Measurements from ENCODE around the gene USP54. TPM values are rescaled to one million over a fixed set of nuclear protein-coding genes. Genes with fewer than 3 reads are reported as not detected.

The USP54 gene
- total and polyA plus RNA-seq, 2 of the 13 experiments (the other 11 are each of a cell fraction or from before 2014, with no cell fraction given): 18.1 to 25.0 TPM

DNA sequence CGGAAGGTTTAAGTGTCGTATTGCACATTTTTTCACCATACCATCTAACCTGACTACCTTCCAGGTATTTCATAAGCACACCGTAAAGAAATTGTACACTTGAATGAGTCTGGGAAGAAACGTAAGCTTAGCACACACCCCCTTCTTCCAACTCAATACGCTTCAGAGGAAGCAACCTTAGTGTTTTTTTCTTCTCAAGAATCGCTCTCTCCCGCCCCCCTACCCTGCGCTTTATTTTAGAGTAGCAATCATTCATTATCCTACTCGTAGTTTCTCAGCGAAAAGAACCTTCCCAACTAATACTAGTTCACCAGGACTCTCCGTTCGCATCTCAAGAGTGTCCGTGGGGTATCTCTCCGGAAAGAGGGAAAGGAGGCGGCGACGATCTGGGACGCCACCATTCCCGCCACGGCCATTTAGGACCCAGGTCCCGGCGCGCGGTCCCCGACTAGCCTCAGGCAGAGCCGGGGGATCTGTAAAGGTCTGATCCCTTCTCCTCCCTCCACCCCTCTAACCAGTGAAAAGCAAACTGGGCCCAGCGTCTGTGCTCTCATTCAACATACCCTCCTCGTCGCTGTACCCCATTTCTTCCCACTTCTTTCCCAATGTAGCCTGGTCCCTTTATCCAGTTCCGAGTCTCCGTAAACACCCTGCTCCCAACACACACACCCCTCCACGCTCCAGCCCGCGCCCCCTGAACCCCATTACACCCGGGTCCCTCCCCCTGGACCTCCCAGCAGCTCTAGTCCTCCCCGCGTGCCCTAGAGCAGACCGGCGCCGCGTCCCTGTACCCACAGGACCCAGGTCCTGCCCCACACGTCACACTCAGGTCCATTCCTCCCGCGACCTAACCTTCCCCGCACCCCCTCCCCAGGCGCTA is 34.1 kb upstream of the USP54 start (continued):
- no peak for TF ChIP-seq ZNF101 (CRISPR knock-in tag; IDR thresholded peaks at IDR 0.05; ENCODE audit: borderline replicate concordance, low read depth)
- TF ChIP-seq YY1 (IDR thresholded peaks at IDR 0.05; ENCODE audit: insufficient read depth, insufficient replicate concordance, low read depth, low read length): peak; percentile 23
- TF ChIP-seq ZBTB7A (CRISPR knock-in tag; IDR thresholded peaks at IDR 0.05): no peak
- no peak for TF ChIP-seq ZNF788 (CRISPR knock-in tag; IDR thresholded peaks at IDR 0.05; ENCODE audit: borderline replicate concordance)
- TF ChIP-seq, protein P1, sequence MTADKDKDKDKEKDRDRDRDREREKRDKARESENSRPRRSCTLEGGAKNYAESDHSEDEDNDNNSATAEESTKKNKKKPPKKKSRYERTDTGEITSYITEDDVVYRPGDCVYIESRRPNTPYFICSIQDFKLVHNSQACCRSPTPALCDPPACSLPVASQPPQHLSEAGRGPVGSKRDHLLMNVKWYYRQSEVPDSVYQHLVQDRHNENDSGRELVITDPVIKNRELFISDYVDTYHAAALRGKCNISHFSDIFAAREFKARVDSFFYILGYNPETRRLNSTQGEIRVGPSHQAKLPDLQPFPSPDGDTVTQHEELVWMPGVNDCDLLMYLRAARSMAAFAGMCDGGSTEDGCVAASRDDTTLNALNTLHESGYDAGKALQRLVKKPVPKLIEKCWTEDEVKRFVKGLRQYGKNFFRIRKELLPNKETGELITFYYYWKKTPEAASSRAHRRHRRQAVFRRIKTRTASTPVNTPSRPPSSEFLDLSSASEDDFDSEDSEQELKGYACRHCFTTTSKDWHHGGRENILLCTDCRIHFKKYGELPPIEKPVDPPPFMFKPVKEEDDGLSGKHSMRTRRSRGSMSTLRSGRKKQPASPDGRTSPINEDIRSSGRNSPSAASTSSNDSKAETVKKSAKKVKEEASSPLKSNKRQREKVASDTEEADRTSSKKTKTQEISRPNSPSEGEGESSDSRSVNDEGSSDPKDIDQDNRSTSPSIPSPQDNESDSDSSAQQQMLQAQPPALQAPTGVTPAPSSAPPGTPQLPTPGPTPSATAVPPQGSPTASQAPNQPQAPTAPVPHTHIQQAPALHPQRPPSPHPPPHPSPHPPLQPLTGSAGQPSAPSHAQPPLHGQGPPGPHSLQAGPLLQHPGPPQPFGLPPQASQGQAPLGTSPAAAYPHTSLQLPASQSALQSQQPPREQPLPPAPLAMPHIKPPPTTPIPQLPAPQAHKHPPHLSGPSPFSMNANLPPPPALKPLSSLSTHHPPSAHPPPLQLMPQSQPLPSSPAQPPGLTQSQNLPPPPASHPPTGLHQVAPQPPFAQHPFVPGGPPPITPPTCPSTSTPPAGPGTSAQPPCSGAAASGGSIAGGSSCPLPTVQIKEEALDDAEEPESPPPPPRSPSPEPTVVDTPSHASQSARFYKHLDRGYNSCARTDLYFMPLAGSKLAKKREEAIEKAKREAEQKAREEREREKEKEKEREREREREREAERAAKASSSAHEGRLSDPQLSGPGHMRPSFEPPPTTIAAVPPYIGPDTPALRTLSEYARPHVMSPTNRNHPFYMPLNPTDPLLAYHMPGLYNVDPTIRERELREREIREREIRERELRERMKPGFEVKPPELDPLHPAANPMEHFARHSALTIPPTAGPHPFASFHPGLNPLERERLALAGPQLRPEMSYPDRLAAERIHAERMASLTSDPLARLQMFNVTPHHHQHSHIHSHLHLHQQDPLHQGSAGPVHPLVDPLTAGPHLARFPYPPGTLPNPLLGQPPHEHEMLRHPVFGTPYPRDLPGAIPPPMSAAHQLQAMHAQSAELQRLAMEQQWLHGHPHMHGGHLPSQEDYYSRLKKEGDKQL (CRISPR knock-in tag; IDR thresholded peaks at IDR 0.05; ENCODE audit: low read depth): no peak
- no peak for TF ChIP-seq TP53 (CRISPR knock-in tag; conservative IDR thresholded peaks at IDR 0.05)
- TF ChIP-seq KLF13 (CRISPR knock-in tag; IDR thresholded peaks at IDR 0.05): no peak
- TF ChIP-seq, protein P2, sequence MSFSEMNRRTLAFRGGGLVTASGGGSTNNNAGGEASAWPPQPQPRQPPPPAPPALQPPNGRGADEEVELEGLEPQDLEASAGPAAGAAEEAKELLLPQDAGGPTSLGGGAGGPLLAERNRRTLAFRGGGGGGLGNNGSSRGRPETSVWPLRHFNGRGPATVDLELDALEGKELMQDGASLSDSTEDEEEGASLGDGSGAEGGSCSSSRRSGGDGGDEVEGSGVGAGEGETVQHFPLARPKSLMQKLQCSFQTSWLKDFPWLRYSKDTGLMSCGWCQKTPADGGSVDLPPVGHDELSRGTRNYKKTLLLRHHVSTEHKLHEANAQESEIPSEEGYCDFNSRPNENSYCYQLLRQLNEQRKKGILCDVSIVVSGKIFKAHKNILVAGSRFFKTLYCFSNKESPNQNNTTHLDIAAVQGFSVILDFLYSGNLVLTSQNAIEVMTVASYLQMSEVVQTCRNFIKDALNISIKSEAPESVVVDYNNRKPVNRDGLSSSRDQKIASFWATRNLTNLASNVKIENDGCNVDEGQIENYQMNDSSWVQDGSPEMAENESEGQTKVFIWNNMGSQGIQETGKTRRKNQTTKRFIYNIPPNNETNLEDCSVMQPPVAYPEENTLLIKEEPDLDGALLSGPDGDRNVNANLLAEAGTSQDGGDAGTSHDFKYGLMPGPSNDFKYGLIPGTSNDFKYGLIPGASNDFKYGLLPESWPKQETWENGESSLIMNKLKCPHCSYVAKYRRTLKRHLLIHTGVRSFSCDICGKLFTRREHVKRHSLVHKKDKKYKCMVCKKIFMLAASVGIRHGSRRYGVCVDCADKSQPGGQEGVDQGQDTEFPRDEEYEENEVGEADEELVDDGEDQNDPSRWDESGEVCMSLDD (CRISPR knock-in tag; IDR thresholded peaks at IDR 0.05; ENCODE audit: borderline replicate concordance): peak; percentile 89
- no peak for TF ChIP-seq ZNF263 (CRISPR knock-in tag; IDR thresholded peaks at IDR 0.05)
- TF ChIP-seq KMT2B (CRISPR knock-in tag; IDR thresholded peaks at IDR 0.05): 0 out of 2 replicates have a peak, but pooled peaks have one; percentile 50
- no peak for TF ChIP-seq ZKSCAN1 (IDR thresholded peaks at IDR 0.05; ENCODE audit: low read length)
- TF ChIP-seq HNF4A (CRISPR knock-in tag; IDR thresholded peaks at IDR 0.05): no peak
- no peak for TF ChIP-seq ZNF678 (CRISPR knock-in tag; IDR thresholded peaks at IDR 0.05)
- TF ChIP-seq, protein P3, sequence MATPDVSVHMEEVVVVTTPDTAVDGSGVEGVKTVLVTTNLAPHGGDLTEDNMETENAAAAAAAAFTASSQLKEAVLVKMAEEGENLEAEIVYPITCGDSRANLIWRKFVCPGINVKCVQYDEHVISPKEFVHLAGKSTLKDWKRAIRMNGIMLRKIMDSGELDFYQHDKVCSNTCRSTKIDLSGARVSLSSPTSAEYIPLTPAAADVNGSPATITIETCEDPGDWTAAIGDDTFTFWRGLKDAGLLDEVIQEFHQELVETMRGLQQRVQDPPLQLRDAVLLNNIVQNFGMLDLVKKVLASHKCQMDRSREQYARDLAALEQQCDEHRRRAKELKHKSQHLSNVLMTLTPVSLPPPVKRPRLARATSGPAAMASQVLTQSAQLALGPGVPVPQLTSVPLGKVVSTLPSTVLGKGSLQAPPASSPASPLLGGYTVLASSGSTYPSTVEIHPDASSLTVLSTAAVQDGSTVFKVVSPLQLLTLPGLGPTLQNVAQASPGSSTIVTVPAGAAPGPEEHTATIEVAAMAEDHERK (CRISPR knock-in tag; IDR thresholded peaks at IDR 0.05; ENCODE audit: low read depth): no peak
- no peak for TF ChIP-seq DPF2 (CRISPR knock-in tag; IDR thresholded peaks at IDR 0.05; ENCODE audit: borderline replicate concordance, low read depth)
- no peak for TF ChIP-seq ZNF703 (CRISPR knock-in tag; IDR thresholded peaks at IDR 0.05; ENCODE audit: borderline replicate concordance)
- no peak for TF ChIP-seq TBX3 (IDR thresholded peaks at IDR 0.05; ENCODE audit: borderline replicate concordance)
- TF ChIP-seq RBAK (CRISPR knock-in tag; IDR thresholded peaks at IDR 0.05): no peak
- TF ChIP-seq SALL2 (CRISPR knock-in tag; IDR thresholded peaks at IDR 0.05): no peak
- no peak for TF ChIP-seq GATAD2A (CRISPR knock-in tag; IDR thresholded peaks at IDR 0.05)
- TF ChIP-seq NKX3-1 (CRISPR knock-in tag; IDR thresholded peaks at IDR 0.05): no peak
